ENCODE results near the gene SCN2B. TPM values are rescaled to one million over a fixed set of nuclear protein-coding genes. Genes with fewer than 3 reads are reported as not detected.
A peak's percentile ranks its signal among the peaks of the same experiment; 100 is the strongest.

Gene SCN2B
- total and polyA plus RNA-seq, 10 of the 15 experiments (the other 5 are each of a cell fraction or from before 2014, with no cell fraction given), result 0.01 TPM; not detected in 9

DNA sequence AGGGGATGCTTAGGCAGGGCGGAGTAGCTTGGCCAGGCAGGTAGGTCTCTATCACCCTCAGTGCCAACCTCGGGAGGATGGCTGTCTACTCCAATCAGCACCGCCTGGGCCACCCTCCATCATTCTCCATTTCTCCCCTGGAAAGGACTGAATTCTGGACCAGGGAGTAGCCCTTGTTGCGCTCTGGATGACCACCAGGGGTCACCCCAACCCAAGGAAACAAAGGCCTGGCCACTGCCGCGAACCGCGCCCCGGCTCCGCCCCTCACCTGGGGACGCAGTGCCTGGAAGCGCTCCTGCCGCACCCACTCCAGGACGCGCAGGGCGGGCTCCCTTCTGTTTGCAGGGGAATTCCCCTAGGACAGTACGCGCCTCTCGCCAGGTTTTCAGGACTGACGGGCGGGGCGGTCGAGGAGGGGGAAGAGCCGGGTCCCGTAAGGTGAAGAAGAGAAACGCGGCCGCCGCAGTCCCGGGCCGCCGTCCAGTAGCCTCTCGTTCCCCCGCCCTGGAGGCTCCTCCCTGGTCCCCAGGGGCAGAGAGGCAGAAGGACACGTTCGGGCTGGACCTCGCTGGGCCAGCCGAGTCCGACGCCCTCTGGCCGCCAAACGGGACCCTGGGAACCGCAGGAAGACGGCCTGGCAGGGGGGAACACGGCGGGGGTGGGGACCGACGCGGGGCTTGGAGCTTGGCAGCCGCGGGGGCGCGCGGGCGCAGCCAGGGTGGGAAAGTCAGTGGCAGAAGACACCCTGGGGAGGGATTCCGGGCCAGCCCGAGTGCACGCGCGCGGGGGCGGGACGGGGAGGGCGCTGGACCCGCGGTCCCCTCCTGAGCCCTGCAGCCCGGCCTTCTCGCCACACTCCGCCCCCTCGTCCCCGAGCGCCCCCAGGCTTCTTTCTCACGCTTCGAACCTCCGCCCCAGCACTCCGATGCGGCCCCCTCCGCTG lies 30.9 kb downstream of the SCN2B start (continued):
- peak; percentile 8 to 47; a peak in 2 of 4 replicates for TF ChIP-seq BHLHE40 (IDR thresholded peaks at IDR 0.05; ENCODE audit: borderline replicate concordance in 1 of 2, low read depth in 2 of 2, low read length in 1 of 2)
- TF ChIP-seq MLLT1 (IDR thresholded peaks at IDR 0.05), result no peak
- TF ChIP-seq POLR2AphosphoS5 (IDR thresholded peaks at IDR 0.05; ENCODE audit: low read length), result no peak
- no peak for TF ChIP-seq RBBP5 (conservative IDR thresholded peaks at IDR 0.05)
- no peak for TF ChIP-seq TCF12 (IDR thresholded peaks at IDR 0.05; ENCODE audit: low read depth, low read length)
- no peak for TF ChIP-seq BMI1 (IDR thresholded peaks at IDR 0.05; ENCODE audit: borderline replicate concordance)
- peak; percentile 85; the same call in 1 of the 2 replicates for TF ChIP-seq RB1 (IDR thresholded peaks at IDR 0.05; ENCODE audit: borderline replicate concordance)
- no peak for TF ChIP-seq ZZZ3 (IDR thresholded peaks at IDR 0.05; ENCODE audit: control insufficient read depth, insufficient read length, low read depth)
- no peak for TF ChIP-seq FOS (IDR thresholded peaks at IDR 0.05; ENCODE audit: borderline replicate concordance, extremely low read depth, insufficient read length)
- TF ChIP-seq BACH1 (IDR thresholded peaks at IDR 0.05; ENCODE audit: borderline replicate concordance), result no peak
- TF ChIP-seq NR2C1 (IDR thresholded peaks at IDR 0.05), result no peak
- TF ChIP-seq IKZF1 (conservative IDR thresholded peaks at IDR 0.05), result peak; percentile 83
- no peak for TF ChIP-seq GABPA (IDR thresholded peaks at IDR 0.05; ENCODE audit: low read depth)
- no peak for TF ChIP-seq NKRF (conservative IDR thresholded peaks at IDR 0.05)
- TF ChIP-seq CHD2 (IDR thresholded peaks at IDR 0.05; ENCODE audit: borderline replicate concordance, low read depth, low read length), result no peak
- peak; percentile 77 for TF ChIP-seq RELA (IDR thresholded peaks at IDR 0.05; ENCODE audit: borderline replicate concordance, partially characterized antibody)
- peak; percentile 58 for TF ChIP-seq MEF2B (IDR thresholded peaks at IDR 0.05; ENCODE audit: partially characterized antibody, poor library complexity, severe bottlenecking)
- no peak; the same call in 1 of the 2 replicates for TF ChIP-seq FOXK2 (IDR thresholded peaks at IDR 0.05)
- peak in 1 of 2 experiments; percentile 47; a peak in 2 of 4 replicates for TF ChIP-seq IKZF2 (IDR thresholded peaks at IDR 0.05)
- peak; percentile 81 for TF ChIP-seq SMC3 (IDR thresholded peaks at IDR 0.05; ENCODE audit: borderline replicate concordance, low read length)
- TF ChIP-seq, protein P1, sequence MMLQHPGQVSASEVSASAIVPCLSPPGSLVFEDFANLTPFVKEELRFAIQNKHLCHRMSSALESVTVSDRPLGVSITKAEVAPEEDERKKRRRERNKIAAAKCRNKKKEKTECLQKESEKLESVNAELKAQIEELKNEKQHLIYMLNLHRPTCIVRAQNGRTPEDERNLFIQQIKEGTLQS (IDR thresholded peaks at IDR 0.05; ENCODE audit: borderline replicate concordance, extremely low read depth, low read depth, low read length), result no peak
- TF ChIP-seq SUZ12 (IDR thresholded peaks at IDR 0.05; ENCODE audit: unreplicated experiment), result no peak
- TF ChIP-seq USF1 (IDR thresholded peaks at IDR 0.05; ENCODE audit: borderline replicate concordance, extremely low read length, insufficient read depth, low read depth, low read length), result no peak
- TF ChIP-seq POLR2A (IDR thresholded peaks at IDR 0.05; ENCODE audit: low read depth, low read length), result no peak
- TF ChIP-seq RAD21 (IDR thresholded peaks at IDR 0.05; ENCODE audit: insufficient read depth, low read depth, low read length), result peak; percentile 83
- TF ChIP-seq SUPT20H (IDR thresholded peaks at IDR 0.05; ENCODE audit: borderline replicate concordance, control insufficient read depth, low read depth, low read length), result no peak
